ENCODE data around the gene TMEFF1. TPM values are rescaled to one million over a fixed set of nuclear protein-coding genes. Genes with fewer than 3 reads are reported as not detected.

The TMEFF1 gene
- total RNA-seq (2022) (1.7 TPM in 2 replicates), Bru-seq, nascent RNA (not detected), BruChase-seq, experiment 1, labeled RNA remaining after a 6-hour chase (percentile 34 among the genes with signal in this experiment), BruChase-seq, experiment 2, labeled RNA remaining after a 2-hour chase (not detected)
- long read RNA-seq, partial matches to known transcripts, result 0 of 3 reads
- long read RNA-seq, other reads (novel, unspliced or antisense), result 0 of 3 reads

GRCh38 chr9:100472788-100473275, at the start of gene TMEFF1:
Gene TMEFF1 (plus strand): TSS chr9:100473149. CDS start chr9:100473545, 396 bp downstream.
- TF ChIP-seq CTCF (IDR thresholded peaks at IDR 0.05; ENCODE audit: unreplicated experiment), result no peak
- peak; percentile 55 for DNase-seq
- H3K27me3 Mint-ChIP-seq (ENCODE audit: unreplicated experiment), result no peaks in the 10 kb centered on the region
- intact Hi-C loops (cut with micrococcal nuclease; ENCODE audit: unreplicated experiment), result no loop called here
- H3K9me3 Mint-ChIP-seq (ENCODE audit: low read depth, unreplicated experiment), result no peaks in the 10 kb centered on the region
- H3K4me1 Mint-ChIP-seq (ENCODE audit: low read depth, unreplicated experiment), result peaks cover 10% of the 10 kb centered on the region
- H3K27ac Mint-ChIP-seq (ENCODE audit: unreplicated experiment), result no peak within 1 kb of the TSS
- CTCF ChIA-PET, result interaction anchor here (0.6 to 0.8 kb wide), 6 partner anchors 13 to 1905 kb away, joined by 3 to 5 read pairs (median 3); no protein-coding TSS in a partner anchor
- H3K4me3 Mint-ChIP-seq (ENCODE audit: low read depth, unreplicated experiment), result peak within 1 kb of the TSS; percentile 75
- peaks cover 11% of the 10 kb centered on the region for H3K36me3 Mint-ChIP-seq (ENCODE audit: insufficient read depth, unreplicated experiment)
- no TSS peak for BruUV-seq (replicated peaks)

- Mint-ChIP-seq H3K9me3 (ENCODE audit: low read depth, unreplicated experiment) (no peaks in the 10 kb centered on the region), H3K27me3 (ENCODE audit: unreplicated experiment) (no peaks in the 10 kb centered on the region), H3K36me3 (ENCODE audit: insufficient read depth, unreplicated experiment) (peaks cover 29% of the 10 kb centered on the region), H3K4me3 (ENCODE audit: low read depth, unreplicated experiment) (peak overlapping the region; percentile 73), H3K4me1 (ENCODE audit: low read depth, unreplicated experiment) (peaks cover 28% of the 10 kb centered on the region), H3K27ac (ENCODE audit: unreplicated experiment) (peak overlapping the region; percentile 94)
- CTCF ChIA-PET, result interaction anchor here (0.9 kb wide), 1 partner anchor 14 kb away, joined by 3 read pairs; no protein-coding TSS in a partner anchor
- DNase-seq, result no peak
- no peak for TF ChIP-seq CTCF (IDR thresholded peaks at IDR 0.05; ENCODE audit: unreplicated experiment)
- no TSS peak for BruUV-seq (replicated peaks)
- intact Hi-C loops (cut with micrococcal nuclease; ENCODE audit: unreplicated experiment), result loop anchor here (5.0 kb wide), 2 partner anchors 73 to 162 kb away; partner anchors contain the start of gene TEX10
These were observed 47.2 kb upstream of the TMEFF1 start for GRCh38 chr9:100425758-100426157.

GRCh38 chr9:100426189-100426529, 46.8 kb upstream of the TMEFF1 start:
- H3K27ac Mint-ChIP-seq (ENCODE audit: unreplicated experiment), result peak overlapping the region; percentile 94
- no peak for TF ChIP-seq CTCF (IDR thresholded peaks at IDR 0.05; ENCODE audit: unreplicated experiment)
- H3K4me1 Mint-ChIP-seq (ENCODE audit: low read depth, unreplicated experiment), result peaks cover 32% of the 10 kb centered on the region
- no peaks in the 10 kb centered on the region for H3K27me3 Mint-ChIP-seq (ENCODE audit: unreplicated experiment)
- BruUV-seq (replicated peaks), result no TSS peak
- H3K4me3 Mint-ChIP-seq (ENCODE audit: low read depth, unreplicated experiment), result peak overlapping the region; percentile 73
- peaks cover 29% of the 10 kb centered on the region for H3K36me3 Mint-ChIP-seq (ENCODE audit: insufficient read depth, unreplicated experiment)
- DNase-seq, result no peak
- CTCF ChIA-PET, result interaction anchor here (0.7 to 0.9 kb wide), 2 partner anchors 12 to 15 kb away, joined by 3 to 4 read pairs; no protein-coding TSS in a partner anchor
- no peaks in the 10 kb centered on the region for H3K9me3 Mint-ChIP-seq (ENCODE audit: low read depth, unreplicated experiment)
- intact Hi-C loops (cut with micrococcal nuclease; ENCODE audit: unreplicated experiment), result loop anchor here (5.0 kb wide), 2 partner anchors 74 to 161 kb away; partner anchors contain the start of gene TEX10

- no TSS peak for BruUV-seq (replicated peaks)
- Mint-ChIP-seq H3K4me1 (ENCODE audit: low read depth, unreplicated experiment) (peaks cover 32% of the 10 kb centered on the region), H3K9me3 (ENCODE audit: low read depth, unreplicated experiment) (no peaks in the 10 kb centered on the region), H3K4me3 (ENCODE audit: low read depth, unreplicated experiment) (peak within 1 kb of the TSS; percentile 73), H3K27ac (ENCODE audit: unreplicated experiment) (peak within 1 kb of the TSS; percentile 94), H3K36me3 (ENCODE audit: insufficient read depth, unreplicated experiment) (peaks cover 29% of the 10 kb centered on the region), H3K27me3 (ENCODE audit: unreplicated experiment) (no peaks in the 10 kb centered on the region)
- DNase-seq, result peak; percentile 58
- intact Hi-C loops (cut with micrococcal nuclease; ENCODE audit: unreplicated experiment), result loop anchor here (5.0 kb wide), 2 partner anchors 74 to 161 kb away; partner anchors contain the start of gene TEX10
- no peak for TF ChIP-seq CTCF (IDR thresholded peaks at IDR 0.05; ENCODE audit: unreplicated experiment)
- CTCF ChIA-PET, result interaction anchor here (0.7 to 0.9 kb wide), 2 partner anchors 11 to 15 kb away, joined by 3 to 4 read pairs; no protein-coding TSS in a partner anchor
These were observed 46.2 kb upstream of the TMEFF1 start, which contains the start of gene MSANTD3 for GRCh38 chr9:100426530-100427365. Gene MSANTD3 (plus strand): TSS chr9:100427143. CDS start chr9:100441939, 14,796 bp downstream.
